OCI-LY1 (cell line): Measurements from ENCODE around the gene KRT35.

Experiments used
- H2AFZ ChIP-seq: fragments of 200-600 bp; sonication (generic), shearing (Covaris generic); 2 replicates; pipeline ENCODE4 v1.6.0; 2014; ENCODE audit warnings: antibody characterized with exemption, mild to moderate bottlenecking, low read length
- H3F3A ChIP-seq: fragments of 200-600 bp; sonication (generic), shearing (Covaris generic); 2 replicates; pipeline ENCODE4 v1.6.0; 2014; ENCODE audit warnings: mild to moderate bottlenecking, antibody characterized with exemption, low read length, moderate library complexity; ENCODE audit not compliant: insufficient read depth
- H3K27ac ChIP-seq: fragments of 200-600 bp; sonication (generic); 2 replicates; pipeline ENCODE4 v1.5.1; 2014; ENCODE audit warnings: low read length, mixed run types, mild to moderate bottlenecking, low read depth; ENCODE audit not compliant: poor library complexity, severe bottlenecking
- H3K27me3 ChIP-seq: fragments of 200-600 bp; sonication (generic); 2 replicates; pipeline ENCODE4 v1.6.0; 2014; ENCODE audit warnings: antibody characterized with exemption, mild to moderate bottlenecking, low read length, moderate library complexity; ENCODE audit not compliant: insufficient read depth
- H3K36me3 ChIP-seq: fragments of 200-600 bp; sonication (generic); 2 replicates; pipeline ENCODE4 v1.6.1; 2014; ENCODE audit warnings: mild to moderate bottlenecking, antibody characterized with exemption, low read length, moderate library complexity, mixed read lengths; ENCODE audit not compliant: insufficient read depth
- H3K4me1 ChIP-seq: fragments of 200-600 bp; sonication (generic); 2 replicates; pipeline ENCODE4 v1.5.1; 2014; ENCODE audit warnings: mild to moderate bottlenecking, low read length, moderate library complexity; ENCODE audit not compliant: insufficient read depth, severe bottlenecking
- H3K4me2 ChIP-seq: fragments of 200-600 bp; sonication (generic), shearing (Covaris generic); 2 replicates; pipeline ENCODE4 v1.6.1; 2014; ENCODE audit warnings: low read length
- H3K4me3 ChIP-seq: fragments of 200-600 bp; sonication (generic); 2 replicates; pipeline ENCODE4 v1.5.1; 2014; ENCODE audit warnings: low read length, low read depth, mild to moderate bottlenecking, mixed read lengths; ENCODE audit not compliant: poor library complexity, severe bottlenecking
- H3K79me2 ChIP-seq: fragments of 200-600 bp; shearing (Covaris generic); 2 replicates; pipeline ENCODE4 v1.6.1; 2016; ENCODE audit warnings: mixed run types, low read length, mixed read lengths; ENCODE audit not compliant: insufficient read depth
- H3K9ac ChIP-seq: fragments of 200-600 bp; sonication (generic), shearing (Covaris generic); 2 replicates; pipeline ENCODE4 v1.6.1; 2014; ENCODE audit warnings: mild to moderate bottlenecking, low read length, mixed read lengths
- H3K9me2 ChIP-seq: fragments of 200-600 bp; sonication (generic), shearing (Covaris generic); 2 replicates; pipeline ENCODE4 v1.6.1; 2014; ENCODE audit warnings: low read depth, mild to moderate bottlenecking, low read length, mixed read lengths
- H3K9me3 ChIP-seq: fragments of 200-600 bp; shearing (Covaris generic); 2 replicates; pipeline ENCODE4 v1.6.1; 2014; ENCODE audit warnings: low read length, mixed read lengths
- H4K20me1 ChIP-seq: fragments of 200-600 bp; sonication (generic), shearing (Covaris generic); 2 replicates; pipeline ENCODE4 v1.6.0; 2016; ENCODE audit warnings: mild to moderate bottlenecking, low read length; ENCODE audit not compliant: insufficient read depth
- EZH2 ChIP-seq: fragments of 200-600 bp; sonication (generic), shearing (Covaris generic); IDR thresholded peaks from 2 replicates; pipeline ENCODE4 v1.8.0; 2017; ENCODE audit warnings: borderline replicate concordance, mixed run types, mild to moderate bottlenecking, antibody characterized with exemption, low read length, moderate library complexity, mixed read lengths
- TF ChIP-seq, protein P1 (sequence below): fragments of 200-600 bp; sonication (generic), shearing (Covaris generic); IDR thresholded peaks from 2 replicates; pipeline ENCODE4 v1.5.1; 2017; ENCODE audit warnings: mild to moderate bottlenecking, antibody characterized with exemption, low read length, moderate library complexity, mixed read lengths

KRT35 gene

DNA sequence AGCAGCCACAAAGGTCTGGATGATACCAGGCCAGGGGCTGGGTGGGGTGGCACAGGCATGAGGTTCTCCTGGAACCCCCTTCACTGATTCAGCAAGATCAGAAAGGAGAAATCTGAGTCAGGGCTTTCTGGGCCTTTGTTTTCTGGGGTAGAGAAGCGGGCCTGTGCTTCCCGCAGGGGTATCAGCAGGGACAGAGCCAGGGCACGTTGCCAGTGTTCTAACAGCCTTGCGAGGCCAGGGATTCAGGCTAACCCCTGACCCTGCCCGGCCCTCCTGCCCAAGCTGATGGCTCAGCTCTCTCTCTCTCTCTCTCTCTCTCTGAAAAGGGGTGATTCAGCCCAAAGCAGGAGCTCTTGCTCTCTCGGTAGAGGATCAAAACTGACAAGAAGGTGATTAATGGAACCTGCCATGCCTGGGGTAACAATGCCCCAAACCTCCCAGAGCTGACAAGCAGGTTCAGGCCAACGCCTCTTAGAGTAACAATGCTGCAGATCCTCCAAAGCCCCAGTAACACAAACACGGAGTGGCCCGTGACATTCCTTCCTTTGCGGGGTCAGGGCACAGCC, 26.4 kb upstream of the KRT35 start:
- Histone ChIP-seq H3F3A (no peaks in the 10 kb centered on the region), H3K9me2 (no peaks in the 10 kb centered on the region), H3K4me1 (no peaks in the 10 kb centered on the region), H3K9ac (no peak overlapping the region), H3K4me3 (no peak overlapping the region), H3K27ac (no peak overlapping the region), H3K27me3 (no peaks in the 10 kb centered on the region), H3K9me3 (no peaks in the 10 kb centered on the region), H4K20me1 (no peaks in the 10 kb centered on the region), H2AFZ (no peak overlapping the region), H3K36me3 (no peaks in the 10 kb centered on the region), H3K4me2 (no peak overlapping the region), H3K79me2 (no peaks in the 10 kb centered on the region)
- TF ChIP-seq, protein P1, sequence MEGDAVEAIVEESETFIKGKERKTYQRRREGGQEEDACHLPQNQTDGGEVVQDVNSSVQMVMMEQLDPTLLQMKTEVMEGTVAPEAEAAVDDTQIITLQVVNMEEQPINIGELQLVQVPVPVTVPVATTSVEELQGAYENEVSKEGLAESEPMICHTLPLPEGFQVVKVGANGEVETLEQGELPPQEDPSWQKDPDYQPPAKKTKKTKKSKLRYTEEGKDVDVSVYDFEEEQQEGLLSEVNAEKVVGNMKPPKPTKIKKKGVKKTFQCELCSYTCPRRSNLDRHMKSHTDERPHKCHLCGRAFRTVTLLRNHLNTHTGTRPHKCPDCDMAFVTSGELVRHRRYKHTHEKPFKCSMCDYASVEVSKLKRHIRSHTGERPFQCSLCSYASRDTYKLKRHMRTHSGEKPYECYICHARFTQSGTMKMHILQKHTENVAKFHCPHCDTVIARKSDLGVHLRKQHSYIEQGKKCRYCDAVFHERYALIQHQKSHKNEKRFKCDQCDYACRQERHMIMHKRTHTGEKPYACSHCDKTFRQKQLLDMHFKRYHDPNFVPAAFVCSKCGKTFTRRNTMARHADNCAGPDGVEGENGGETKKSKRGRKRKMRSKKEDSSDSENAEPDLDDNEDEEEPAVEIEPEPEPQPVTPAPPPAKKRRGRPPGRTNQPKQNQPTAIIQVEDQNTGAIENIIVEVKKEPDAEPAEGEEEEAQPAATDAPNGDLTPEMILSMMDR: no peak
- no peak for TF ChIP-seq EZH2

DNA sequence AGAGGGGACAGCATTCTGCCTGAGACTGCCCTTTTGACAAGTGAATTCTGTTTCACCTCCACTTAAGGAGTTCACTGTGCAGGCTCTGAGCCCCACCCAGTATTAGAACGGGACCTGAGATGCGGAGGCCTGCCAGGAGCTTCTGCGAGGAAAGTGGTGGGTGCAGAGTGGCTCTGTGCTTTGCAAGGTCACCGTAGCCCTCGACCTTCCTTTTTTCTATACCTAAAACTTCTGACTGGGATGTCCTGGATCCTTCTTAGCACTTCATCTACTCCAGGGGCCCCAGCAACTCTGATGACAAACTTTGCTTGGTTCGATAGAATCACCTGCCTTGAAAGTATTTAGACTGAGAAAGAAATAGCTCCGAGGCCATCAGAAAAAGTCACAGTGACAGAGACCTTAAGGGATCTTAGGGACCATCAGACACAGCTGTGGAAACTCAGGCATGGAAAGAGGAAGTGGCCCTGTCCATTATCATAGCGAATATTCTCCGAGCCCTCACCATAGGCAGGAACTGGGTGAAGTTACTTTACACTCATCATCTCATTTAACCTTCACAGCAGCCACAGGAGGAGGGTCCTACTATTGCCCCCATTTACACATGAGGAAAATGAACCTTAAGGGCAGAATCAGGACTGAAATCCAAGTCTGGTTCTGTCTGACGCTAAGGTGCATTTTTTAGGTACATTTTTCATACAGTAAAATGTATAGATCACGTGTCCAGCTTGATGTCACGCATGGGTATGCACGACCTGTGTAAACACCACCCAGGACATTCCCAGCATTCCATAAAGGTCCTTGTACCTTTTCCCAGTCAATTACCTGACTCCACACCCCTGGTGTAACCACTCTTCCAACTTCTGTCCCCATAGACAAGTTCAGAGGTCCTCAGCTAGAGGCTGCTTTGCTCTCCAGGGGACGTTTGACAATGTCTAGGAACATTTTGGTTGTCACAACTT, 25.1 kb upstream of the KRT35 start:
- no peaks in the 10 kb centered on the region for H3K9me3 ChIP-seq
- H3K9ac ChIP-seq: no peak overlapping the region
- no peak overlapping the region for H3K27ac ChIP-seq
- H2AFZ ChIP-seq: no peak overlapping the region
- H3K4me1 ChIP-seq: no peaks in the 10 kb centered on the region
- H3K4me3 ChIP-seq: no peak overlapping the region
- H3F3A ChIP-seq: no peaks in the 10 kb centered on the region
- TF ChIP-seq EZH2: no peak
- TF ChIP-seq, protein P1: no peak
- no peaks in the 10 kb centered on the region for H3K79me2 ChIP-seq
- no peaks in the 10 kb centered on the region for H3K27me3 ChIP-seq
- H3K4me2 ChIP-seq: no peak overlapping the region
- no peaks in the 10 kb centered on the region for H3K9me2 ChIP-seq
- H3K36me3 ChIP-seq: no peaks in the 10 kb centered on the region
- no peaks in the 10 kb centered on the region for H4K20me1 ChIP-seq

DNA sequence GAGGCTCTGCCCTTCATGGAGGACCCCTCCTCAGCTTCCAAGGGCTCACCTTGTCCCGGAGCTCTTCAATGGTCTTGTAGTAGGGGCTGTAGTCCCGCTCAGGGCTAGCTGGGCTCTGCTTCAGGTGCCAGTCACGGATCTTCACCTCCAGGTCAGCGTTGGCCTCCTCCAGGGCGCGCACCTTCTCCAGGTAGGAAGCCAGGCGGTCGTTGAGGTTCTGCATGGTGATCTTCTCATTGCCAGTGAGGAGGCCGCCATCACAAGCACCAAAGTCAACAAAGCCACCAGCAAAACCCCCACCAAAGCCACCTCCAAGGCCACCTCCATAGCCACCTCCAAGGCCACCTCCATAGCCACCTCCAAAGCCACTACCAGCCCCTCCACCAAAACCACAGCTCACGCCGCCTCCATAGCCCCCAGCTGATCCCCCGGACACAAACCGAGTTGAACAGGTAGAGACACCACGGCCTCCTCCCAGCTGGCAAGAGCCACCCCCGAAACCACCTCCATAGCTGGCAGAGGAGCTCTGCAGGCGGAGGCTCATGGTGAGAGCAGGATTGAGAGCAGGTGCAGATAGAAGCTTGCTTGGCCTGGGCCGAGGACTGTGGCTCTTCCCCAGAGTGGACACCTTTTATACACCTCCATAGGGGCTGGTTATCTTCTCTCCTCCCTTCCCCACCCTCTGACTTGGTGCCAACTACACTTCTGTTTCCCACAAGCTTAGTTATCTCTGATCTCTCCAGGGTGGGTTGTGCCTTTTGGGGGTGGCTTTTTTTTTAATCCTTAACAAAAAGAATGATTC, 24.3 kb upstream of the KRT35 start, which contains the start of gene KRT13:
Gene KRT13, minus strand, starts transcription at position 606 of the 802 bp plus-strand sequence. Its CDS starts 62 bp downstream, at position 544.
- no peak within 1 kb of the TSS for H3K27ac ChIP-seq
- H3K27me3 ChIP-seq: no peaks in the 10 kb centered on the region; the same call in 1 of the 2 replicates
- H3K4me3 ChIP-seq: no peak within 1 kb of the TSS
- no peaks in the 10 kb centered on the region for H3K36me3 ChIP-seq
- TF ChIP-seq EZH2: no peak
- TF ChIP-seq, protein P1: no peak
- H3K9me2 ChIP-seq: no peaks in the 10 kb centered on the region
- no peak within 1 kb of the TSS for H3K9ac ChIP-seq
- no peaks in the 10 kb centered on the region for H3K9me3 ChIP-seq
- no peak within 1 kb of the TSS for H2AFZ ChIP-seq
- H3K4me2 ChIP-seq: no peak within 1 kb of the TSS
- H4K20me1 ChIP-seq: no peaks in the 10 kb centered on the region
- no peaks in the 10 kb centered on the region for H3F3A ChIP-seq
- H3K79me2 ChIP-seq: no peaks in the 10 kb centered on the region
- no peaks in the 10 kb centered on the region for H3K4me1 ChIP-seq
